Stimulated activated naive CD8-positive, alpha-beta T cell treated with anti-CD3 and anti-CD28 coated beads, Interleukin-15, Interleukin-2, amounts not matched to agents 100 ng/mL and 50 ng/mL, for 24 hours (primary cell): ENCODE results near the gene RBM43.
"Not testable (repeated sequence)": the region's sequence is repeated elsewhere in the genome, so short reads cannot be mapped to it uniquely, and the experiment has no call there.

Experiments used
- H3K27ac Mint-ChIP-seq: one replicate; pipeline ENCODE4 v1.8.0; 2021; ENCODE audit warnings: mild to moderate bottlenecking, mixed read lengths
- H3K27me3 Mint-ChIP-seq: one replicate; pipeline ENCODE4 v1.8.0; 2021; ENCODE audit warnings: mixed read lengths
- H3K36me3 Mint-ChIP-seq: one replicate; pipeline ENCODE4 v1.8.0; 2021; ENCODE audit warnings: low read depth, mixed read lengths
- H3K4me1 Mint-ChIP-seq: one replicate; pipeline ENCODE4 v1.8.0; 2021; ENCODE audit warnings: low read depth, mixed read lengths
- H3K4me3 Mint-ChIP-seq: one replicate; pipeline ENCODE4 v1.8.0; 2021; ENCODE audit warnings: mild to moderate bottlenecking, mixed read lengths
- H3K9me3 Mint-ChIP-seq: one replicate; pipeline ENCODE4 v1.8.0; 2021; ENCODE audit warnings: mixed read lengths

RBM43 gene

DNA sequence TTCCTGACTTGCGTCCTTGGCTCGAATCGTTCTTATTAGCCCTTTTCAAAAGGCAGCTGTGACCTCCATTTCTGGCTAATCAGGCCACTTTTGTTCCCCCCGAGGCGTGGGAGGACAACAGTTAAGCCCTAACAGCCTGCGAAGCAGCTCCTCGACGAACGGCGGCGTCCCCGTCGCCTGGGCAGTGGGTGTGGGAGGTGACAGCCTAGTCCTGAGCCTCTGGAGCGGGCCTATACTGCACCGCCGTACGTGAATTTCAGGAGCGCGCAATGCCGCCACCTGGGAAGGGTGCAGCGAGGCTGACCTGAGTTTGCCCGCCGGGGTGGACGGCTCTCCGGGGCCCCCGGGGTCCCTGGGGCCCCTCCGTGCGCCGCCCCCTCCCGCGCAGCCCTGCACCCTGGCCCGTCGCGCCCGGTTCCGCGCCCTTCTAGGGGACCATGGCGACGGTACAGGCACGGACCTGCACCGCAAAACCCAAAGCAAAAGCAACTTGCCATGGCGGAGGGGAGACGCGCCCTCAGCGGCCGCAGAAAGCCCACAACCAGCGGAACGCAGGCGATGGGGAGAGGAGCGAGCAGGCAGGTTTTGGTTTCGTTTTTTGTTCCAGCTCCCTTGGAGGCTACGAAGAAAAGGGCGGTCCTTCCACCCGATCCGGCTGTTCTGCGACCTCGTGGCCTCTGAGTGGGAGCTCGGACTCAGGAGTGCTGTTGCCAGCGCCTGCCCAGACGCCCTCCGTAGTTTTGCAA is at the start of gene RBM43:
RBM43 (minus strand) TSS at position 633 of the 746 bp plus-strand sequence; CDS start at position 497, 136 bp downstream.
- peak within 1 kb of the TSS; percentile 98 for H3K27ac Mint-ChIP-seq
- no peaks in the 10 kb centered on the region for H3K27me3 Mint-ChIP-seq
- peaks cover 20% of the 10 kb centered on the region for H3K4me1 Mint-ChIP-seq
- H3K4me3 Mint-ChIP-seq, result peak within 1 kb of the TSS; percentile 93
- no peaks in the 10 kb centered on the region for H3K36me3 Mint-ChIP-seq
- no peaks in the 10 kb centered on the region for H3K9me3 Mint-ChIP-seq

DNA sequence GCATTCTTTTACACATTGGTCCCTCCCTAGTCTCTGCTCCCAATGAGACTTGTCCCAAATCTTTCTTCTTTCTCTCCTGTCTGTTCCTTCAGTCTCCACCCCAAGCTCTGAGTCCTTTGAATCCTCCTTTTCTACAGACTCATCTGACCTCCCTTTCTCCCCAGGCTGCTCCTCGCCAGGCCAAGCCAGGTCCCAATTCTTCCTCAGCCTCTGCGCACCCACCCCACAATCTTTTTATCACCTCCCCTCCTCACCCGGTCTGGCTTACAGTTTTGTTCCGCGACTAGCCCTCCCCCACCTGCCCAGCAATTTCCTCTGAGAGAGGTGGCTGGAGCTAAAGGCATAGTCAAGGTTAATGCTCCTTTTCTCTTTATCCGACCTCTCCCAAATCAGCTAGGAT is 48.6 kb upstream of the RBM43 start:
- H3K27ac Mint-ChIP-seq, H3K4me3 Mint-ChIP-seq, H3K36me3 Mint-ChIP-seq, H3K4me1 Mint-ChIP-seq, H3K9me3 Mint-ChIP-seq, H3K27me3 Mint-ChIP-seq: not testable (repeated sequence)

DNA sequence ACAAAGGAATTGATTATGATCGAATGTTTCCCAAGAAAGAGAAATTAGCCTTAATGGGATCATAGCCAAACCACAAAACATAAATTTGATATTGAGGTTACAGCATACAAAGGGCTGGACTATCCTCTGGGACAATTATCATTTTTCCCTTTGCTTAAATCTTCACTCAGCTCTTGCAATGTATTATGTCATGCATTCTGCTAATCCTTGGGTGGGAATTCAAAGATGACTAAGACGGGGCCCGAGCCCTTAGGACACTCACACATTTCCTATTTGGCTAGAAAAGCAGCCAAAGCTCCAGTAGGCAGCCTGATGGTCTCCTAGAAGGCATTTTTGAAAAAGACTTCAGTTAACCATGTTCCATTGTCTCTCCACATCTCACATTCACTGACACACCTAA is 45.0 kb upstream of the RBM43 start:
- H3K4me1 Mint-ChIP-seq, result no peaks in the 10 kb centered on the region
- no peak overlapping the region for H3K27ac Mint-ChIP-seq
- H3K27me3 Mint-ChIP-seq, result peaks cover 4% of the 10 kb centered on the region
- no peak overlapping the region for H3K4me3 Mint-ChIP-seq
- H3K9me3 Mint-ChIP-seq, result no peaks in the 10 kb centered on the region
- no peaks in the 10 kb centered on the region for H3K36me3 Mint-ChIP-seq

DNA sequence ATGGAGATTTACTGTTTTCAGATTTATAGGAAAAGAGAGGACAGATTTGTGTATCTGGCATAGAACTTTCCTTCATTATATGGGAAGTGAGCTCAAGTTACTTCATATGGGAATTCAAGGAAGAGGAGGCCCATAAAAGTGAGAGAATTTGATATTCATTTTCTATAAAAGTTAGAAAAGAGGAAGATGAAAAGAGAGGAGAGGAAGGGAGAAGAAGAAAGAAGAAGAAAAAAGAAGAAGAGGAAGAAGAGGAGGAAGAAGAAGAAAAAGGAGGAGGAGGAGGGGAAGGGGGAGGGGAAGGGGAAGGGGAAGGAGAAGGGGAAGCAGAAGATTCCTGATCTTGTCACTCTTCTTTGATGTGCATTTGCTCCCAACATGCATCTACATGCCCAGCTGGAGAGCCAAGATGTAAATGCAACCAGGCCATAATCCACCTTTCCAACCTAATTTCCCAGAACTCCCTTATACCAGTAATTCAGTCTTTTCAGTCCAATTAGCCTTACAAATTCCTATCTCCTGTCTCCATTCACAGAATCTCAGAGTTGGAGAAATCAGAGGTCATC is 43.5 kb upstream of the RBM43 start:
- H3K4me3 Mint-ChIP-seq, result no peak overlapping the region
- H3K36me3 Mint-ChIP-seq, result no peaks in the 10 kb centered on the region
- no peaks in the 10 kb centered on the region for H3K9me3 Mint-ChIP-seq
- no peak overlapping the region for H3K27ac Mint-ChIP-seq
- H3K27me3 Mint-ChIP-seq, result peaks cover 7% of the 10 kb centered on the region
- H3K4me1 Mint-ChIP-seq, result no peaks in the 10 kb centered on the region

DNA sequence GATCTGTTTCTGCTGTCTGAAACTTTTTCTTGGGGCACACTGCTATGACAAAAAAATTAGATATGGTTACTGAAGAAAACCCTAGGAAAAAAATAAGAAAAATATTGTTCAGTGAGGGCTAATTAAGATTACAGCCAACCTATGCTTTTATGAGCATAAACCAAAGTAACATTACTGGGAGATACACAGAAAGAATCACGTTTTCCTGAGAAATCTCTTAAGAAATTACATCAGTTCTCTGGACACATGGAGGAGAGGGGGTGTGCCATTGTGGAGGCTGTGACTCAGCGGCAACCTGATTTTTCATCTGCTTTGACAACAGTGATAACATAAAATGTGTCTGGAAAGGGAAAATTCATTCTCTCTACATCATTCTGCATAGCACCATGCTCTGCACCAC is 41.2 kb upstream of the RBM43 start:
- H3K27me3 Mint-ChIP-seq, result peaks cover 7% of the 10 kb centered on the region
- H3K4me1 Mint-ChIP-seq, result peaks cover 3% of the 10 kb centered on the region
- no peak overlapping the region for H3K27ac Mint-ChIP-seq
- no peak overlapping the region for H3K4me3 Mint-ChIP-seq
- H3K36me3 Mint-ChIP-seq, result no peaks in the 10 kb centered on the region
- no peaks in the 10 kb centered on the region for H3K9me3 Mint-ChIP-seq

DNA sequence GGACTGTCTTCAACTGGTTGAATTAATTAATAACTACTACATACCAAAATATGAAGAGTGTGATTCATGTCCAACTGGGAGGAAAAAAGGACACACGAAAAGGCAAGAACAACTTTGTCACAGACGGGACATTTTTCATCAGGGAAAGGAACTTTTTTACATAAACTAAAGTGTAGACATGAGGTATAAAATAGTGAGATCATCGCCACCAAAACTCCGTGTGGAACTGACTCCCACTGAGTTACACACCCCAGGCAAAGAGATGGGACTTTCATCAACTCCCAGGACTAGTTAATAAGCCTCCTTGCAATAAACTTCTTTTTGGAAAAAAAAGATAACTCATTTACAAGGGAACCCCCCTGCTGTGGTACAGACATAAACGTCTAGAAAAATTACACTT is 40.7 kb upstream of the RBM43 start:
- H3K27me3 Mint-ChIP-seq, result peaks cover 7% of the 10 kb centered on the region
- H3K4me1 Mint-ChIP-seq, result peaks cover 6% of the 10 kb centered on the region
- no peaks in the 10 kb centered on the region for H3K9me3 Mint-ChIP-seq
- no peak overlapping the region for H3K27ac Mint-ChIP-seq
- H3K36me3 Mint-ChIP-seq, result no peaks in the 10 kb centered on the region
- no peak overlapping the region for H3K4me3 Mint-ChIP-seq

DNA sequence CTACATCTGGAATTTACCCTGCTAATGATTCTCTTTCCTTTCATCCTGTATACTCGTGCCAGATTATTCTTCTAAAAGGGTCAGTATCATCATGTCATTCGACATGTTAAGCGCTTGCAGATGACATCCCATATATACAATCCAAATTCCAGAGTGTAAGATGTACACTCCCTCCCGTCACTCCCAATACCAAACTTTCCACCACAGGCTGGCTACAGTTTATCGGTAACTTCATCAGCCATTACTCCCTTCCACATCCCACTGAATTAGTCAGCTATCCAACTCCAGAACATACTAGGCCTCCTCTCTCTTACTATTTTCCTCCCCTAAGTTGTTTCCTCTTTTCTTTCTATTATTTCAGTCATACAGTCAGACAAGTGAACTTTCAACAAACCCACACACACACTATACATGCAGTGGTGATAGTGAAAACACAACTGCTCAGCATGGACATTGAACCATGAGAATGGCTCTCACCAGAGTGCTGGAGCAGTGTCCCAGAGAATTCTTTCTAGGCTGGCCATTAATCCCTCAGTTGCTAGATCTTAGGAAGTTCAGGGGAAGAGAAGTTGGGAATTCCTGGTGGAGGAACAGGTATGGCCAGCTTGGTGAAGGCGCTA is 38.4 kb upstream of the RBM43 start:
- Mint-ChIP-seq H3K4me1 (peaks cover 6% of the 10 kb centered on the region), H3K36me3 (no peaks in the 10 kb centered on the region), H3K27me3 (peaks cover 7% of the 10 kb centered on the region), H3K27ac (no peak overlapping the region), H3K9me3 (no peaks in the 10 kb centered on the region), H3K4me3 (no peak overlapping the region)

DNA sequence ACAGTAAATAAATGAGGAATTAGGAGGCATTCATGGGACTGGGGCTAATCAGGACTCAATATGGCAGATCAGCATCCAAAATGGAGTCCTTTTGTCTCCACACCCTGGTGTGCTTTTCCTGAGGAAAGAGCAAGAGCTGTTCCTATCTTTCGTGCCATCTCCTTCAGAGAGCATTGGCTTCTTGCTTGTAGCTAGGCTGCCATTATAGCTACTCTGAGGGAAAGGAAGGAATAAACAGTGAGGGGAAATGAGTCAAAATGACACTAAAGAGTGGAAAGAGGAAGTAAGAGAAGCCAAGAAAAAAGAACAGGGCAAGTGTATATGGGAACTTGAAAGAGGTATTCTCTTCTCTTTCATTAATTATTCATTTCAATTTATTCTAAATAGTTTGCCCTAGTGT is 36.2 kb upstream of the RBM43 start:
- Mint-ChIP-seq H3K36me3 (no peaks in the 10 kb centered on the region), H3K27ac (no peak overlapping the region), H3K27me3 (peaks cover 3% of the 10 kb centered on the region), H3K9me3 (no peaks in the 10 kb centered on the region), H3K4me3 (no peak overlapping the region), H3K4me1 (peaks cover 6% of the 10 kb centered on the region)

DNA sequence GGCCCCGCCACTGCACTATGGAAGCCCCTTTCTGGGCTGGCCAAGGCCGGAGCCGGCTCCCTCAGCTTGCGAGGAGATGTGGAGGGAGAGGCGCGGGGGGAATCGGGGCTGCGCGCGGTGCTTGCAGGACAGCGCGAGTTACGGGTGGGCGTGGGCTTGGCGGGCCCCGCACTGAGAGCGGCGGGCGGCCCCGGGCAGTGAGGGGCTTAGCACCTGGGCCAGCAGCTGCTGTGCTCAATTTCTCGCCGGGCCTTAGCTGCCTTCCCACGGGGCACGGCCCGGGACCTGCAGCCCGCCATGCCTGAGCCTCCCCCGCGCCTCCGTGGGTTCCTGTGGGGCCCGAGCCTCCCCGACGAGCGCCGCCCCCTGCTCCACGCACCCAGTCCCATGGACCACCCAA is 34.3 kb upstream of the RBM43 start:
- H3K27me3 Mint-ChIP-seq, H3K4me1 Mint-ChIP-seq, H3K36me3 Mint-ChIP-seq, H3K9me3 Mint-ChIP-seq, H3K27ac Mint-ChIP-seq, H3K4me3 Mint-ChIP-seq: not testable (repeated sequence)

DNA sequence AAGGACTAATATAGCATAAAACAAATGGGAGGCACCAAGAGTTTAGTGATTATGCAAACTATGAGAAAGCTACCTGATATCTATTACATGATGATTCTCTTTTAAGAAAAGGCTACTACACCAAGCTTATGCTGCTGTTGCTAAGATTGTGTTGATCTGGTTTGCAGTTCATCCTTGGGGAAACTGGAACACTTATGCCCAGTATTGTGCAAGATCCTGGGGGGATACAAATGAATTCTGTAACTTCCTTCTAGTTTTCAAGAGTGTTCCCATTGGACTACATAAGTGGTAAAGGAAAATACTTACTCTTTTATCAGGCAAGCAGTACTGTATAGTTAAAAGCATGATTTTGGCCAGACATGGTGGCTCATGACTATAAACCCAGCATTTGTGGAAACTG is 30.9 kb upstream of the RBM43 start:
- Mint-ChIP-seq H3K27me3 (no peaks in the 10 kb centered on the region), H3K4me3 (no peak overlapping the region), H3K36me3 (peaks cover 9% of the 10 kb centered on the region), H3K4me1 (peaks cover 23% of the 10 kb centered on the region), H3K27ac (no peak overlapping the region), H3K9me3 (no peaks in the 10 kb centered on the region)

DNA sequence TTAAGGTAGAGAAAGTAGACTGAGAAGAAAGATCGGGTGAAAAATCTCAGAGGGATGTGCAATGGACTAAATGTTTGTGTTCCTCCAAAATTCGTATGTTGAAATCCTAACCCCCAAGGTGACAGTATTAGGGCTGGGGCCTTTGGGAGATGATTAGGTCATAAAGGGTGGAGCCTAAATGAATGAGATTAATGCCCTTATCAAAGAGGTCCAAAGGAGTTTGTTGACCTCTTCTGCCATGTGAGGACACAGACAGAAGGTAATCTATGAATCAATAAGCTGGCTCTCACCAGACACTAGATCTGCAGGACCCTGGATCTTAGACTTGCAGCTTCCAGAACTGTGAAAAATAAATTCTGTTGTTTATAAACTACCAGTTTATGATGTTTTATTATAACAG is 30.5 kb upstream of the RBM43 start:
- H3K4me1 Mint-ChIP-seq, result peaks cover 27% of the 10 kb centered on the region
- no peak overlapping the region for H3K27ac Mint-ChIP-seq
- H3K9me3 Mint-ChIP-seq, result no peaks in the 10 kb centered on the region
- no peak overlapping the region for H3K4me3 Mint-ChIP-seq
- no peaks in the 10 kb centered on the region for H3K27me3 Mint-ChIP-seq
- peaks cover 9% of the 10 kb centered on the region for H3K36me3 Mint-ChIP-seq

DNA sequence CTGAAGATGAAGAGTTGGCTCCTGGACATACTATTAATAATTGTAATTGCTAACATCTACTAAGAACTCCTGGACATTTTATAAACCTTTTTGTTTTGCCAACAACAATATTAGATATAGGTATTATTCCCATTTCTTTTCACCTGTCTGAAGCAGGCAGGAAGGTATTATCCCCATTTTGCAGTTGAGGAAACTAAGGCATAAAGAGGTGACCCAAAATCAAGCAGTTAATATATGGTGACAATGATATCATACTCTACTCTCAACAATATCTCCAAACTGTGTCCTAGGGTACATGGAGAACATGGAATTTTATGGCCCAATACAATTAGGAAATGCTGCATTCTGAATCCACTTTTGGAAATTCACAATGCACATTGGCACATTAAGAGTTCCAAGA is 29.6 kb upstream of the RBM43 start:
- H3K4me1 Mint-ChIP-seq, result peaks cover 36% of the 10 kb centered on the region
- no peaks in the 10 kb centered on the region for H3K9me3 Mint-ChIP-seq
- no peak overlapping the region for H3K4me3 Mint-ChIP-seq
- H3K27ac Mint-ChIP-seq, result no peak overlapping the region
- peaks cover 15% of the 10 kb centered on the region for H3K36me3 Mint-ChIP-seq
- H3K27me3 Mint-ChIP-seq, result no peaks in the 10 kb centered on the region

DNA sequence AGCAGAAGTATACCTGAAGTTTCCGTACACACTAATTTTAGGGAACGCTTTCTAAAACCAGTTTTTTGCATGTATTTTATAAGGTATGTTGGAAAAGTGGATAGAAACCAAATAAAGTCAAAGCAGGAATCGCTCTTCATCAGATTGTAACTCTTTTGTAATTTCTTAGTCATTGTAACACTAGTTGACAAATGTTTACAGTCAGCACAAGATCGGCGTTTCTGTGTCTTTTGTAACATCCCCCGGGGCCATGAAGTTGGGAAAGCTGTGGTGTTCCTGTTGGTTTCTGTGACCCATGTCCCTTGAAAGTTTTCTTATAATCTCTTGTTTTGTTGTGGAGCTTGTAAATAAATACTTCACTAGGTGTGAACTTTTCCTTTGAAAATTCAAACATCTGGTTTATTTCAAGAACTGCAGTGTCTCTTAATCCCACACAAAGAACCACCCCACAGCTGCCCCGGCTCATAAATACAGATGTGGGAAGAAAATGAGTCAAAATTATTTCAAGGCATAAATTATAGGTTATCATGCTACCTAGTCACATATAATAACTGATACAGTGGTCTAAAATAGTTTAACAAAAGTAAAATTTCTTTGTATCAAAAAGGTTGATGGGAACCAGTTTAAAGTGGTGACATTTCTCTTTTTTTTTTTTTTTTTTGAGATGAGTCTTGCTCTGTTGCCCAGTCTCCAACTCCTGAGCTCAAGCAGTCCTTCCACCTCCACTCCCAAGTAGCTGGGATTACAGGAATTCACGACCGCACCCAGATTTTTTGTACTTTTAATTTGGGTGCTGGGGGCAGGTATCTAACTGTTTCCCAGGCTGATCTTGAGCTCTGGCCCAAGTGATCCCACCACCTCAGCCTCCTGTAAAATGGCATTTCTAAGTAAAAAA is 28.6 kb upstream of the RBM43 start:
- H3K27me3 Mint-ChIP-seq, result no peaks in the 10 kb centered on the region
- H3K36me3 Mint-ChIP-seq, result peaks cover 19% of the 10 kb centered on the region
- H3K27ac Mint-ChIP-seq, result peak overlapping the region; percentile 95
- H3K4me1 Mint-ChIP-seq, result peaks cover 46% of the 10 kb centered on the region
- no peaks in the 10 kb centered on the region for H3K9me3 Mint-ChIP-seq
- H3K4me3 Mint-ChIP-seq, result peak overlapping the region; percentile 95

DNA sequence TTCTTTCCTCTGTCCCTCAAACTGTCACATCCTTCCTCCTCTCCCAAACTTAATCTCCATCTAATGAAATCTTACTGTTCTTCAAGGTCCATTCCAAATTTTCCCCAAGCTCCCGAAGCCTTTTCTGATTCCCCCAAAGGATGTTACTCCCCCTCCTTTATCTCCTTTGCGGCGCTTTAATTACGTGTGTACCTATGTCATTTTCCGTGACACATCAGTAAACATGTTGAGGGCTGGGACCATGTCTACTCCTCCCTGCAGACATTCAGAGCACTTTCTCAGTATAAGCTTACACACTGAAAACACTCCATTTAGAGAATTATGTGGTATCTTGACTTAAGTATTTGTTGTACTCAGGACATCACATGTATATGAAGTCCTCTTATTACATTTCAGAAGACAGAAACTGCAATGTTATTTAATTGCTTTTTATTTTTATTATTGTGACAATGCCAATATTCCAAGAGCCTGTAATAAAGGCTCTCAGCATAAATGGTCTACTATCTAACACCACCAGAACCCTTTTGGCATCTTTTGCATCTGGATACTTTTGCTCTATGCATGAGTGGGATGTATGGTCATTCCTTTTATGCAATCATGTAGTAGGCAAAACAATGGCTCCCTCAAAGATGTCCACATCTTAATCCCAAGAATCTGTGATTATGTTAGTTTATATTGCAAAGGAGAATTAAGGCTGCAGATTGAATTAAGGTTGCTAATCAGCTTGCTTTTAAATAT is 26.0 kb upstream of the RBM43 start:
- no peaks in the 10 kb centered on the region for H3K27me3 Mint-ChIP-seq
- H3K9me3 Mint-ChIP-seq, result no peaks in the 10 kb centered on the region
- H3K4me3 Mint-ChIP-seq, result peak overlapping the region; percentile 95
- H3K27ac Mint-ChIP-seq, result peak overlapping the region; percentile 97
- H3K4me1 Mint-ChIP-seq, result peaks cover 55% of the 10 kb centered on the region
- H3K36me3 Mint-ChIP-seq, result peaks cover 27% of the 10 kb centered on the region
